ENCODE data around the gene MPND.

The MPND gene

GRCh38 chr19:4343370-4344307, at the start of gene MPND:
Gene MPND, plus strand, starts transcription at chr19:4343562. Its CDS starts 32 bp downstream, at chr19:4343594.
- DNase-seq: peak; percentile 94

GRCh38 chr19:4294389-4294788, 49.0 kb upstream of the MPND start:
- DNase-seq: no peak

- DNase-seq: no peak
Observed at GRCh38 chr19:4295972-4296771, 47.2 kb upstream of the MPND start.

- DNase-seq: no peak
Observed at GRCh38 chr19:4297901-4298809, 45.2 kb upstream of the MPND start.

- DNase-seq: no peak
Observed at GRCh38 chr19:4298810-4299550, 44.4 kb upstream of the MPND start.

GRCh38 chr19:4300589-4300988, 42.8 kb upstream of the MPND start:
- DNase-seq: no peak

GRCh38 chr19:4301590-4302242, 41.6 kb upstream of the MPND start:
- no peak for DNase-seq

- DNase-seq: no peak
Observed at GRCh38 chr19:4302243-4302640, 41.1 kb upstream of the MPND start, which contains the start of gene TMIGD2. Gene TMIGD2, minus strand, starts transcription at chr19:4302389. Its CDS starts 4 bp downstream, at chr19:4302385.

- DNase-seq: no peak
Observed at GRCh38 chr19:4303819-4304537, 39.4 kb upstream of the MPND start.

DNA sequence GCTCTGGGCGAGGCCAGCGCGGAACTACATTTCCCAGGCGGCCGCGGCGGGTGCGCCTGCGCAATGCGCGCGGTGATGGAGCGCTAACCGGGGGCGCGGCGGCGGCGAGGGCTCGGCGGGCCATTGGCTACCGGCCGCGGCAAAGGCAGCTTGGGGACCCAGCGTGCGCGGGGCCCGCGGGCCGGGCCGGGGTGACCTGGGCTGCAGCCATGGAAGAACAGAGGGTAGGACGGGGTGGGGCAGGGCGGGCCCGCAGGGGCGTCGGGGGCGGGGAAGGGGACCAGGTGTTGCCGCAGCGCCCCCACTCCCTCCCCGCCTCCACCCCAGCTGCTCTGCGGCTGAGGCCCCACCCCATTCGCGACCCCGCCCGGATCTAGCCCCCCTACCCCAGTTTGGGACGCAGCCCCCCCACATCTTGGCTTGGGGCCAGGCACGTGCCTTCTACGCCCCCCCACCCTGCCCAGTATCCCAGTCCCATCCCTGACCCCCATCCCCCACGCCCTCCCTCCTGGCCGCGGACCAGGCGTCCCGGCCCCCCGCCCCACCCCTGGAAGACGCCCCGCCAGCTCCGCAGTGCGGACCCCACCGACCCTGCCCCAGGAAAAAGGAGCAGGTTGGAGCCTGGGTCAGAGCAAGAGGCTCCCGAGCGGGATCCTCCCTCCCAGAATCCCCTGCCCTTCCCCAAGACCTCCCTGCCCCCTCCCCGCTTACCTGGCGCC, 38.7 kb upstream of the MPND start, which contains the start of gene FSD1:
TSS of gene FSD1 (plus strand) at position 61 of the 719 bp plus-strand sequence. CDS start at position 210, 149 bp downstream.
- DNase-seq: peak; percentile 67

DNA sequence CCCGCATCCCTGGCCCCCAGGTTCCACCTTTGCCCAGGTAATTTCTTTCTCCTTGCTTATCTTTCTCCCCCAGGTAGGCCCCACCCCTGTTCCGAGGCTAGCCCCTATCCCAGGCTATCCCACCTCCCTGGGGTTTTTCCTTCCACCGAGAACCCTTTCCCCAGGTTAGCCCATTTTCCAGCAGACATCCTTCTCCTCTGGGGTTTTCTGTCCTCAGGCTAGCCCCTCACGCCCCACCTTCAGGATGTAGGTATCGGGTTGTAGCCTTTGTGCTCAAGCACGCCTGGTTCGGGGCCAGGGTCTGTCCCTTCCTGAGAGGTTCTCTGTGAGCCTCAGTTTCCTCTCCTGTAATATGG, 38.1 kb upstream of the MPND start:
- DNase-seq: no peak

DNA sequence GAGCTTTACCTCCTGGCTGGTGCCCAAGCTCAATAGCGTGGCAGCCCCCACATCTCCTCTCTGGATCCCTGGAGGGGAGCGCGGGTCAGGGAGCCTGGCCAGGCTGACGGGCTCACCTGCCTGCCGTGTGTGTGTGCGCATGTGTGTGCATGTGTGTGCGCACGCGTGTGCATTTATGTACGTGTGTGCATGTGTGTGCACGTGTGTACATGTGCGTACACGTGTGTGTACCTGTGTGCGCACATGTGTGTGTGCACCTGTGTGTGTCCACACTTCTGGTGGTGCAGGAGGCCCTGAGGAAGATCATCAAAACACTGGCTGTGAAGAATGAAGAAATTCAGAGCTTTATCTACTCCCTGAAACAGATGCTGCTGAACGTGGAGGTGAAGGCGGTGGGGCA, 37.7 kb upstream of the MPND start:
- no peak for DNase-seq

DNA sequence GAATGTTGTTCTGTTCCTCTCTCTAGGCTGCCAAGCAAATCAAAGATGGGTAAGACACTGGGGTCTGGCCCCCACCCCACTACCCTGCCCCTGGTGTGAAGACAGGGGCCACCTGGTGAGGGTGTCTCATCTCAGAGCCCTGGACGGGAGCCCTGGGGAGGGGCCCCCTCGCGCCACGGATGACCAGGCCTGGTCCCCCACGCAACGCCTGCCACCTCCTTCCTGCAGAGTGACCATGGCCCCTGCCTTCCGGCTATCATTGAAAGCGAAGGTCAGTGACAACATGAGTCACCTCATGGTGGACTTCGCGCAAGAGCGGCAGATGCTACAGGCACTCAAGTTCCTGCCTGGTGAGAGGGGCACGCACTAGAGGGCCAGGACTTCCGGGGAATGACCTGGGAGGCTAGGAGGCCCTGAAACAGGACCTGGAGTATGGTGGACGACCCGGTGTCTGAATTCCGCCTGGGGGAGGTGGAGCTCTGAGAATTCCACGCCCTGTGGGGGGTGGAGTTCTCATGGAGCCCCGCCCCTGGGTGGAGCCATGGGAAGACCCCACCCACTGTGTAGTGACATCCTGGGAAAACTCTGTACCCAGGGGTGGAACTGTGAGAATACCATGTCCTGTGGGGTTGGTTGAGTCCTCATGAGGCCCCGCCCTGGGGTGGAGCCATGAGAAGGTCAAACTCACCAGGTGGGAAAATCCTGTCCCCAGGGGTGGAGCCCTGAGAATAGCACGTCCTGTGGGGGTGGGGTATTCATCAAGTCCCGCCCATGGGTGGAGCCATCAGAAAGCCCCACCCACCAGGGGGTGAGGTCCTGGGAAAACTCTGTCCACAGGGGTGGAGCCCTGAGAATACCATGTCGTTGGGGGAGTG, 32.9 kb upstream of the MPND start:
- DNase-seq: no peak

GRCh38 chr19:4313847-4314490, 29.4 kb upstream of the MPND start:
- DNase-seq: no peak

DNA sequence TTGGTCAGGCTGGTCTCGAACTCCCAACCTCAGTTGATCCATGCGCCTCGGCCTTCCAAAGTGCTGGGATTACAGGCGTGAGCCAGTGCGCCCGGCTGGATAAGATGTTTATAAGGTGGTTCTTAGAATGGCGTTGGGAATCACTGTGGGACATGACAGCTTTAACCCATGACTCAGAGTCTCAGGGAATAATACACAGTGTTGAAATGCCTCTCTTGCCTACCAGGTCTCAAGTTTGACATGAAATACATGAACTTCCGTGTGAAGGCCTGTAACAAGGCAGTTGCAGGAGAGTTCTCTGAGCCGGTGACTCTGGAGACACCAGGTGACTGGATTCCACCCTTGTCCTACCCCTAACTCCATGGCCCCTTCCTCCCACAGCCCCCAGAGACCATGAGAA, 26.4 kb upstream of the MPND start:
- DNase-seq: no peak

DNA sequence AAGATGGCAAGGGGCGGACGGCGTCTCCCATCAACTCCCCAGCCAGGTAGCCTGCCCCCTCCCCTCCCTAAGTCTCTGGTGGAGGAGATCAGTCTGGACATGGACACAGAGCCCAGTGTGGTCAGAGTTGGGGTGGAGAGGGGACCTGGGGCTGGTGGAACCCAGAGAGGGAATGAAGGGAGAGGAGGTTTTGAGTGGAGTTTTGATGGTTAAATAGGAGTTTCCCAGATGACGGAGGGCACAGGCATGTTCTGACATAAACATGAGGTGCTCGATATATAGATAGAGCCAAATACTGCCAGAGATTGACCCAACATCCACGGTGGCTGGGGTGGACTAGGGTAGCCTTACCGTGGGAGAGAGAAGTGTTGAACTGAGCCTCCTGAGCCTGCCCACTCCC, 24.9 kb upstream of the MPND start:
- DNase-seq: no peak

DNA sequence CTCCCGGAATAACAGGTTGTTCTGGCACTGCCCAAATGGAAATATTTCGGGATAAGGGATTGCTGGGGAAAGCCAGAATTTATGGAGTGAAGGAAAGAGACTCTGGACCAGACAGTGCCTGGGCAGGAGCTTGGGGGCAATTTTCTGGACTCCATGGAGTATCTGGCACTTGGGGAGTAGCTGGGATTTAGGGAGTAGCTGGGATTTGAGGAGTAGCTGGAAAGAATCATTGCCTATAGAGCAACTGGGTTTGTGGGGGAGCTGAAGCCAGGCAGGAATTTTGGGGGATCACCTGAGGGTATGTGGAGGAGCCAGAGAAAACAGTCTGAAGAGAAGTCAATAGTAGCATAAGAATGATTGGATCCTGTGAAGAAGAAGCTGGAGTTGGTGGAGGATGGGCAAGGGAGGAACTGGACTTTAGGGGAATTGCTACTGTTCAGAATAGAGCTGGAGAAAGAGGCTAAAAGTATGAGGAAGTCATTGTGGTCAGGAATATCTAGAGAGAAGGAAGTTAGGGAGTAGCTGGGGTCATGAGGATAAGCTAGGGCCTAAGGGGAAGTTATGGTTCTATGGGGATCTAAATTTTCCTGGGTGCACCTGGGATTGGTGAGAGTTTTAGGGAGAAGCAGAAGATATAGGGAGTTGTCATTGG, 24.2 kb upstream of the MPND start:
- DNase-seq: no peak

DNA sequence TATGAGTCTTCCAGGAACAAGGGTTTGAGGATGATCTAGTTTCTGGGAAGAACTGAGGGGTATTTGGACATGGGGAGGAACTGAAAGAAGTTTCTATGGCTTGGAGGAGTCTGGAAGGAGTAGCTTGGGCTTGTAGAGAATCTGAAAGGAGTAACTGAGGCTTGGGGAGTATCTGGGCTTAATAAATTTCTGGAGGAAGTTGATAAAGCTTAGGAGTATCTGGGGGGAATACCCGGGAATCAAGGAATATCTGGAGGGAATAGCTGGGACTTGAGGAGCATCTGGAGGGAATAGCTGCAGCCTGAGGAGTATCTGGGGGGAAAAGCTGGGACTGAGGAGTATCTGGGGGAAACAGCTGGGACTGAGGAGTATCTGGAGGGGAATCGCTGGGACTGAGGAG, 22.9 kb upstream of the MPND start:
- DNase-seq: no peak

All from activated naive CD4-positive, alpha-beta T cell treated with Interleukin-2 at 50 U/mL for 16 hours (primary cell).